ENCODE data around the gene DCK.
"Not testable (repeated sequence)": the region's sequence is repeated elsewhere in the genome, so short reads cannot be mapped to it uniquely, and the experiment has no call there.

The DCK gene

DNA sequence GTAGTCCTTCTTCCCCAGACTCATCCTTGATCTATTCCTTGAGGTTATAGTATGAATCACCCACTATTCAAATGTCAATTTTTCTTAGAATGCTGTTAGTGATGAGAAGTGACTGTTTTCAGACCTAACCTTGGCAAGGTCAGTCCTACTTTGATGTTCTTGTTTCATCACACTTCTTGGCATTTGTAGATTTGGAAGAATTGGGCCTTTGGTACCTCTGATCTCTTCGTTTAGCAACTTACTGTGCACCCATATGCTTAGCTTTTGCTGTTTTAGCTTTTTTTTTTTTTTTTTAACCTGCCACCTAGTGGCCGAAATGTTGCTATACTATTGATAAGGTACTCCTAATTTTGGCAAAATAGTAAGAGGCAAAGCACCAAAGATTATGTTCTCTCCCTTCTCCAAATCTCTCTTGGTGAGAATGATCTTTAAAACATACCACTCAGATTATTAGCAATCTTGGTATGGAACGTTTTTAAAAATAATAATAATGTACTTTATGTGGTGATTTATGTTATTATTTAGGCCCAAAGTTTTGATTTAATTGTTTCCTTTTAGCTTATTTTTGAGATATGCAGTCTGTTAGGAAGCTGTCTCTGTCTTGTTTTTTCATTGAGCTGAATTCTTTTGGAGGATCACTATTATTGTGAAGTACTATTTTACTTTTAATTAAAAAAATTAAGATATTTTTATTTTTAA lies 16.6 kb downstream of the DCK start:
- DNase-seq (ENCODE audit: low read depth in 2 of 2): peak; percentile 64 to 70
- H3K4me3 ChIP-seq (replicated peaks in 1 of 2; ENCODE audit: low read depth in 2 of 2, low read length in 2 of 2): no peak overlapping the region
- TF ChIP-seq, protein P1, sequence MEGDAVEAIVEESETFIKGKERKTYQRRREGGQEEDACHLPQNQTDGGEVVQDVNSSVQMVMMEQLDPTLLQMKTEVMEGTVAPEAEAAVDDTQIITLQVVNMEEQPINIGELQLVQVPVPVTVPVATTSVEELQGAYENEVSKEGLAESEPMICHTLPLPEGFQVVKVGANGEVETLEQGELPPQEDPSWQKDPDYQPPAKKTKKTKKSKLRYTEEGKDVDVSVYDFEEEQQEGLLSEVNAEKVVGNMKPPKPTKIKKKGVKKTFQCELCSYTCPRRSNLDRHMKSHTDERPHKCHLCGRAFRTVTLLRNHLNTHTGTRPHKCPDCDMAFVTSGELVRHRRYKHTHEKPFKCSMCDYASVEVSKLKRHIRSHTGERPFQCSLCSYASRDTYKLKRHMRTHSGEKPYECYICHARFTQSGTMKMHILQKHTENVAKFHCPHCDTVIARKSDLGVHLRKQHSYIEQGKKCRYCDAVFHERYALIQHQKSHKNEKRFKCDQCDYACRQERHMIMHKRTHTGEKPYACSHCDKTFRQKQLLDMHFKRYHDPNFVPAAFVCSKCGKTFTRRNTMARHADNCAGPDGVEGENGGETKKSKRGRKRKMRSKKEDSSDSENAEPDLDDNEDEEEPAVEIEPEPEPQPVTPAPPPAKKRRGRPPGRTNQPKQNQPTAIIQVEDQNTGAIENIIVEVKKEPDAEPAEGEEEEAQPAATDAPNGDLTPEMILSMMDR (IDR thresholded peaks at IDR 0.05; ENCODE audit: low read depth, low read length): peak; percentile 56

DNA sequence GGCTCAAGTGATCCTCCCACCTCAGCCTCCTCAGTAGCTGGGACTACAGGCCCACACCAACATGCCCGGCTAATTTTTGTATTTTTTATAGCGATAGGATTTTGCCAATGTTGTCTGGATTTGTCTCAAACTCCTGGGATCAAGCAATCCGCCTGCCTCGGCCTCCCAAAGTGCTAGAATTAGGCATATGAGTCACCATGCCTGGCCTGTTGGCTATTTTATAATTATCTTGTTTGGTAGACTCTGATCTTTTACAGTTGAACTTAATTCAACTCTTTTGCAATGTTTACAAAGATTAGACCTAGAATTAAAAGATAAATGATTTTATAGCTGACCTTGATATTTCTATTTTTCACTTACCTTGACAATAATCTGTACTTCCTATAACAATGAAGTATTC lies 18.0 kb downstream of the DCK start:
- DNase-seq (ENCODE audit: low read depth in 2 of 2): no peak
- TF ChIP-seq, protein P1 (IDR thresholded peaks at IDR 0.05; ENCODE audit: low read depth, low read length): no peak
- H3K4me3 ChIP-seq (replicated peaks in 1 of 2; ENCODE audit: low read depth in 2 of 2, low read length in 2 of 2): no peak overlapping the region

DNA sequence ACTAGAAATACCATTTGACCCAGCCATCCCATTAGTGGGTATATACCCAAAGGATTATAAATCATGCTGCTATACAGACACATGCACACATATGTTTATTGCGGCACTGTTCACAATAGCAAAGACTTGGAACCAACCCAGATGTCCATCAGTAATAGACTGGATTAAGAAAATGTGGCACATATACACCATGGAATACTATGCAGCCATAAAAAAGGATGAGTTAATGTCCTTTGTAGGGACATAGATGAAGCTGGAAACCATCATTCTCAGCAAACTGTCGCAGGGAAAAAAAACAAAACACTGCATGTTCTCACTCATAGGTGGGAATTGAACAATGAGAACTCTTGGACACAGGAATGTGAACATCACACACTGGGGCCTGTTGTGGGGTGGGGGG lies 23.9 kb downstream of the DCK start:
- DNase-seq (ENCODE audit: low read depth in 2 of 2); H3K4me3 ChIP-seq (replicated peaks in 1 of 2; ENCODE audit: low read depth in 2 of 2, low read length in 2 of 2): not testable (repeated sequence)

DNA sequence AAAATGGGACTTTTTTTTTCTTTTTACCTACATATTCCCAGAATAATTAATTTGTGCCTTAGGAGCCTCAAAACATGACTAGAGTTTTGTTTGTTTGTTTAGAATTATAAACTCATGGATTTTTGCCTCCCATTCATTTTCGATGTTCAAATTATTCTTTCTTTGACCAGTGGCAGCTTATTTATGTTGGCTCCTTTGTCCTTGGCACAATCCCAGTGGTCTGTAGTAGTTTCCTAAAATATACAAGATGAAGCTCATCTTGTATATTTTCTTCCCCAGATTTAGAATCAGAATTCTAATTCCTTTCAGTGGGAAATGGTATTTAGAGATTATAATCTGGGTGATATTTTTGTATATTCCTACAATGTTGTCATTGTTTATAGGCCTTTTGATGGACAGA lies 27.2 kb downstream of the DCK start:
- DNase-seq (ENCODE audit: low read depth in 2 of 2): peak; percentile 37 to 43
- H3K4me3 ChIP-seq (replicated peaks in 1 of 2; ENCODE audit: low read depth in 2 of 2, low read length in 2 of 2): no peak overlapping the region
- TF ChIP-seq, protein P1 (IDR thresholded peaks at IDR 0.05; ENCODE audit: low read depth, low read length): no peak

DNA sequence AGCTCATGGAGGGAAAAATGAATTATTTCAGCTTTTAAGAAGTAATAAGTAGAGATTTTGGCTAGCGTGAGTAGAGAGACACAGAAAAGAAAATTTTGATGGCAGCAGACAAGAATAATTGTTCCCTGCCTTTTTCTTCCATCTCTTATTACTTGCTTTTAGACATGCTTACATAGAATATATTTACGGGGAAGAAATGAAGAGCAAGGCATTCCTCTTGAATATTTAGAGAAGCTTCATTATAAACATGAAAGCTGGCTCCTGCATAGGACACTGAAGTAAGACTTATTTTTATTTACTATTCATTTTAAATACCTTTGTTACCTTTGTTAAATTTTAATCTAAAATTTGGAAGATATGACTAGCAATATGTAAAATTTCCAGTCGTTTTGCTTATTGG lies 32.2 kb downstream of the DCK start:
- H3K4me3 ChIP-seq (replicated peaks in 1 of 2; ENCODE audit: low read depth in 2 of 2, low read length in 2 of 2): no peak overlapping the region
- TF ChIP-seq, protein P1 (IDR thresholded peaks at IDR 0.05; ENCODE audit: low read depth, low read length): no peak
- peak in 1 of 2 donors; percentile 5 for DNase-seq (ENCODE audit: low read depth in 2 of 2)

DNA sequence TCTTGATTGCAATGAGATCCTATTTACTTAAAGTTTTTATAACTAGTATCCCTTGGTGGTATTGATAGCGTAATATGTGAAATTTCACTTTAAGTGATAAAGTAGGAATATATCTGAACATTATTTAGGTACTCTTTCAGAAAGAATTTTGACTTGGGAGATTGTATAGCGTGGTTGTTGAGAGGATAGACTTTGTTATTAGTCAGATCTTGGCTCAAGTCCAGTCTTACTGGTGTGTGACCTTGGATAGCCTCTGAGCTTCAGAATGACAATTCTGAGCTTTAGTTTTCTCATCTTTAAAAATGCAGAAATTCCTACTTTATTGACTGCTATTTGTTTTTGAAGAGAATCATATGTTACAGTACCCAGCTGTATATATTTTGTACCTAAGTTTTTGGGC lies 32.6 kb downstream of the DCK start:
- H3K4me3 ChIP-seq (replicated peaks in 1 of 2; ENCODE audit: low read depth in 2 of 2, low read length in 2 of 2): no peak overlapping the region
- DNase-seq (ENCODE audit: low read depth in 2 of 2): peak; percentile 68 to 88
- TF ChIP-seq, protein P1 (IDR thresholded peaks at IDR 0.05; ENCODE audit: low read depth, low read length): no peak

DNA sequence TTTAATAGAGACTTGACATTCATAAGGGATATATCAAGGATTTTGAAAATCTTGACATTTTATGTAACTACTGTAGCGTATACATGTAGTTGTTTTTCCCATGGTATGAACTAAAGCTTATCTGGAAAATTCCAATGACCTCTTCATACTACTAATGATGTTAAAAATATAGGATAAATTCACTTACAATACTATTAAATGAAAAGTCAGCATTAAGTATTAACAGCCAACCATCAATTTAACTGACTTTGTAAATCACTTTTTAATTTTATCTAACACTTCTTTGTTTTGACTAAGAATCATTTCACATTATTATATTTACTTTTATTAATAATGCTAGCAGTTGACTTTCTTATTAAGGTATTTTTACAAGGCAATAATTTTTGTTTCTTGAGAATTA lies 34.2 kb downstream of the DCK start:
- no peak overlapping the region for H3K4me3 ChIP-seq (replicated peaks in 1 of 2; ENCODE audit: low read depth in 2 of 2, low read length in 2 of 2)

More for the DNA sequence above, 34.2 kb downstream of the DCK start:
- DNase-seq (ENCODE audit: low read depth in 2 of 2): no peak
- TF ChIP-seq, protein P1 (IDR thresholded peaks at IDR 0.05; ENCODE audit: low read depth, low read length): no peak
